ENCODE measurements around the gene CCDC88B.

The CCDC88B gene

DNA sequence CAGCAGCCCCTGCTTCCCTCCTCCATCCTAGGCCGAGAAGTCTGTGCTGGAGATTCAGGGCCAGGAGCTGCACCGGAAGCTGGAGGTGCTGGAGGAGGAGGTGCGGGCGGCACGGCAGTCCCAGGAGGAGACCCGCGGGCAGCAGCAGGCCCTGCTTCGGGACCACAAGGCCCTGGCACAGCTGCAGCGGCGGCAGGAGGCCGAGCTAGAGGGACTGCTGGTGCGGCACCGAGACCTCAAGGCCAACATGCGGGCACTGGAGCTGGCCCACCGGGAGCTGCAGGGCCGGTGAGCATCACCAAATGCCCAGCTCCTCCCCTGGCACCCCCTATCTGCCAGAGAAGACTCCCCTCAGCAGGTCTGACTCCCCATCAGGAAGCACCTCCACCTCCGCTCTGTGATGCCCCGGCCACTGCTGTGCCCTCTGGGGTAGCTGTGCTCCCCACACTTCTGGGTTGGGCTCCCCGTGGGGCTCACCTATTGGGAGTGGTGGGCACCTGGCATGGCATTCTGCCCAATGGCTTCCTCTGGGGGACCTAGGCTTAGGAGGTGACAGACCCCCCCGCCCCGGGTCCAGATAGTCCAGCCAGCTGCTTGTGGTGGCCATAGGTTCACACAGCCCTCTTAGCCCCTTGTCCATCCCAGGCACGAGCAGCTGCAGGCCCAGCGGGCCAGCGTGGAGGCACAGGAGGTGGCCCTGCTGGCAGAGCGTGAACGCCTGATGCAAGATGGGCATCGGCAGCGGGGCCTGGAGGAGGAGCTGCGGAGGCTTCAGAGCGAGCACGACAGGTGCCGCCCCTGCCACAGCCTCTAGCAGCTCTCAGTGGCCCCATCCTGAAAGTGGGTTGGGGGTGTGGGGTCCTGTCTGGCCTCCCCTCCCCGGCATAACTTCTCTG is 12.3 kb downstream of the CCDC88B start:
- no peaks in the 10 kb centered on the region for H3K9me3 ChIP-seq (ENCODE audit: insufficient read depth, low read depth, low read length)
- 91% methylated on average over 33 of the region's 33 CpGs for WGBS
- H3K27me3 ChIP-seq (ENCODE audit: insufficient read depth, low read length), result no peaks in the 10 kb centered on the region
- H3K4me1 ChIP-seq (ENCODE audit: insufficient read depth, low read length), result peaks cover 10% of the 10 kb centered on the region
- H3K9ac ChIP-seq (ENCODE audit: low read depth, low read length), result no peak overlapping the region
- no peak overlapping the region for H3K27ac ChIP-seq (ENCODE audit: low read depth, low read length)
- no peak overlapping the region for H3K4me3 ChIP-seq (ENCODE audit: low read length)
- H3K36me3 ChIP-seq (ENCODE audit: insufficient read depth, low read length), result no peaks in the 10 kb centered on the region

DNA sequence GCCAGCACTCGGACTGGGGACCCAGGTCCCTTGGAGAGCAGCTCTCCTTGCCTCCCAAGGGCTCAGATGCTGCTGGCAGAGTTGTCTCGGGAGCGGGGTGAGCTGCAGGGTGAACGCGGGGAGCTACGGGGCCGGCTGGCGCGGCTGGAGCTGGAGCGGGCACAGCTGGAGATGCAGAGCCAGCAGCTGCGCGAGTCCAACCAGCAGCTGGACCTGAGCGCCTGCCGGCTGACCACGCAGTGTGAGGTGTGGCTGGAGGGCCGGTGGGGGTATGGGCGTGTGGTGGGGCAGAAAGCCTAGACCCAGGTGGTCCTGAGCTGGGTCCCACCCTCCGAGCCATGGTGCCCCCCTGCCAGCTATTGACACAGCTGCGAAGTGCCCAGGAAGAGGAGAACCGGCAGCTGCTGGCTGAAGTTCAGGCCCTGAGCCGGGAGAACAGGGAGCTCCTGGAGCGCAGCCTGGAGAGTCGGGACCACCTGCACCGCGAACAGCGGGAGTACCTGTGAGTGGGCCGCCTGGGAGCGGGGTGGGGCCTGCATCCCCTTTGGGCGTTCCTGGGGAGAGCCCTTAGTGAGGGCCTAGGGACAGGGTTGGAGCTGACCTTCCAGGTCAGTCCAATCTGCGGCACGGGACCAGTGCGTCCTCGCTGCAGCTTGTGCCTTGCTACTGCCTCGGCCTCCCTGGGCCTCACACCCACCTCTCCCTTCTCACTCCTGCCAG is 13.2 kb downstream of the CCDC88B start:
- no peak overlapping the region for H3K9ac ChIP-seq (ENCODE audit: low read depth, low read length)
- H3K4me3 ChIP-seq (ENCODE audit: low read length), result no peak overlapping the region
- 91% methylated on average over 34 of the region's 34 CpGs for WGBS
- peaks cover 16% of the 10 kb centered on the region for H3K4me1 ChIP-seq (ENCODE audit: insufficient read depth, low read length)
- H3K9me3 ChIP-seq (ENCODE audit: insufficient read depth, low read depth, low read length), result no peaks in the 10 kb centered on the region
- no peaks in the 10 kb centered on the region for H3K36me3 ChIP-seq (ENCODE audit: insufficient read depth, low read length)
- no peaks in the 10 kb centered on the region for H3K27me3 ChIP-seq (ENCODE audit: insufficient read depth, low read length)
- H3K27ac ChIP-seq (ENCODE audit: low read depth, low read length), result no peak overlapping the region

DNA sequence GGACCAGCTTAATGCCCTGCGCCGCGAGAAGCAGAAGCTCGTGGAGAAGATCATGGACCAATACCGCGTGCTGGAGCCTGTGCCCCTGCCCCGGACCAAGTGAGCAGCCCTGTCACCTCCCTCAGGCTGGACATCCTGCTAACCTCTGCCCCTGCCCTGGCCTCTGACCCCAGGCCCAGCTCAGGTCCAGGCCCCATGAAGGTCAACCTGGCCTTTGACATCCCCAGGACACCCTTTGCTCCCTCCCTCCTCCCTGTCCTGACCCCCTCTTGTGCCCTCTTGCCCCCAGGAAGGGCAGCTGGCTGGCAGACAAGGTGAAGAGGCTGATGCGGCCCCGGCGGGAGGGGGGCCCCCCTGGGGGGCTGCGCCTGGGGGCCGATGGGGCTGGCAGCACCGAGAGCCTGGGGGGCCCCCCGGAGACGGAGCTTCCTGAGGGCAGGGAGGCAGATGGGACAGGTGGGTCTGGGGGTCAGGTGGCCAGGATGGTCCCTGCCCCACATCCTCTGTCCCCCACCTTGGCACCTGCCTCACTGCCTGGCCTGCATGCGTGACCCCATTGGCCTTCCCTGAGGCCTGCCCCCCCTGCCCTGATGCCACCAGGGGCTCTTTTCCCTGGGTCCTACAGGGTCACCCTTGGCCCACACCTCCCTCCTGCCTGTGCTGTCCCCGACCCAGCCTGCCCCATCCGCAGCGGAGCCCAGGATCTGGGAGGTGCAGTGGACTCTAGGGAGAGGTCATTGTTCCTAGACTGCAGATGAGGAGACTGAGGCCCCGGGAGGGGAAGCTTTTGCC is 13.9 kb downstream of the CCDC88B start:
- no peak overlapping the region for H3K27ac ChIP-seq (ENCODE audit: low read depth, low read length)
- H3K4me1 ChIP-seq (ENCODE audit: insufficient read depth, low read length), result peaks cover 21% of the 10 kb centered on the region
- no peak overlapping the region for H3K9ac ChIP-seq (ENCODE audit: low read depth, low read length)
- H3K4me3 ChIP-seq (ENCODE audit: low read length), result no peak overlapping the region
- no peaks in the 10 kb centered on the region for H3K9me3 ChIP-seq (ENCODE audit: insufficient read depth, low read depth, low read length)
- H3K27me3 ChIP-seq (ENCODE audit: insufficient read depth, low read length), result no peaks in the 10 kb centered on the region
- WGBS, result 88% methylated on average over 20 of the region's 20 CpGs
- H3K36me3 ChIP-seq (ENCODE audit: insufficient read depth, low read length), result no peaks in the 10 kb centered on the region

DNA sequence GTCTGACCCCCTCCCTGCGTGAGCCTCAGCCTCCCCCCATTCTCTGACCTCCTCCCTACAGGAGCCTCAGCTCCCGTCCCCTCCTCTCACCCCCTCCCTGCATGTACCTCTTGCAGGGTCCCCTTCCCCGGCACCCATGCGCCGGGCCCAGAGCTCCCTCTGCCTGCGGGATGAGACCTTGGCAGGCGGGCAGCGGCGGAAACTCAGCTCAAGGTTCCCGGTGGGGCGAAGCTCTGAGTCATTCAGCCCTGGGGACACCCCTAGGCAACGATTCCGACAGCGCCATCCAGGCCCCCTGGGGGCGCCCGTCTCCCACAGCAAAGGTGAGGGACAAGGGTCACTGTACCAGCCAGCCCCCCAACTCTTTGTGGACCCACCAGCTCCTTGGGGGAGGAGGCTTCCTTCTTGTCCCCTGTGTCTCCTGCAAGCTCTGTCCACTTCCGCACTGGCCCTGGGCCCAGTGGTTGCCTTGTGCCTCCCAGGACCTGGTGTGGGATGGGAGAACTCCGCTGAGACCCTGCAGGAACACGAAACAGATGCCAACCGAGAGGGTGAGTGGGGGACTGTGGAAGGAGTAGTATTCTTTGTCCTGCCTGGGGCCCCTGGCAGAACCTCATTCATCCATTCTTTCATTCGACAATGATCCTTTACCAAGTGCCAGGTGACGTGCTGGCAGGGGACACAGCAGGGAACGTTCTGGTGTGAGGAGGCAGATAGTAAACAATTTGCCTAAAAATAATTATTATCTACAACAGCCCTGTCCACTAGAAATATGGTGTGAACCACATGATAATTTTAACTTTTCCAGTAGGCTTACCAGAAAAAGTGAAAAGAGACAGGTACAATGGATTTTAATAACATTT is 15.3 kb downstream of the CCDC88B start:
- Histone ChIP-seq H3K27ac (ENCODE audit: low read depth, low read length) (peak overlapping the region; percentile 62; the same call in 1 of the 2 replicates), H3K36me3 (ENCODE audit: insufficient read depth, low read length) (no peaks in the 10 kb centered on the region), H3K4me3 (ENCODE audit: low read length) (0 out of 2 replicates have a peak overlapping the region, but pooled peaks have one; percentile 0), H3K9ac (ENCODE audit: low read depth, low read length) (no peak overlapping the region), H3K27me3 (ENCODE audit: insufficient read depth, low read length) (no peaks in the 10 kb centered on the region), H3K4me1 (ENCODE audit: insufficient read depth, low read length) (peaks cover 25% of the 10 kb centered on the region), H3K9me3 (ENCODE audit: insufficient read depth, low read depth, low read length) (no peaks in the 10 kb centered on the region)
- WGBS, result 19% methylated on average over 23 of the region's 23 CpGs

DNA sequence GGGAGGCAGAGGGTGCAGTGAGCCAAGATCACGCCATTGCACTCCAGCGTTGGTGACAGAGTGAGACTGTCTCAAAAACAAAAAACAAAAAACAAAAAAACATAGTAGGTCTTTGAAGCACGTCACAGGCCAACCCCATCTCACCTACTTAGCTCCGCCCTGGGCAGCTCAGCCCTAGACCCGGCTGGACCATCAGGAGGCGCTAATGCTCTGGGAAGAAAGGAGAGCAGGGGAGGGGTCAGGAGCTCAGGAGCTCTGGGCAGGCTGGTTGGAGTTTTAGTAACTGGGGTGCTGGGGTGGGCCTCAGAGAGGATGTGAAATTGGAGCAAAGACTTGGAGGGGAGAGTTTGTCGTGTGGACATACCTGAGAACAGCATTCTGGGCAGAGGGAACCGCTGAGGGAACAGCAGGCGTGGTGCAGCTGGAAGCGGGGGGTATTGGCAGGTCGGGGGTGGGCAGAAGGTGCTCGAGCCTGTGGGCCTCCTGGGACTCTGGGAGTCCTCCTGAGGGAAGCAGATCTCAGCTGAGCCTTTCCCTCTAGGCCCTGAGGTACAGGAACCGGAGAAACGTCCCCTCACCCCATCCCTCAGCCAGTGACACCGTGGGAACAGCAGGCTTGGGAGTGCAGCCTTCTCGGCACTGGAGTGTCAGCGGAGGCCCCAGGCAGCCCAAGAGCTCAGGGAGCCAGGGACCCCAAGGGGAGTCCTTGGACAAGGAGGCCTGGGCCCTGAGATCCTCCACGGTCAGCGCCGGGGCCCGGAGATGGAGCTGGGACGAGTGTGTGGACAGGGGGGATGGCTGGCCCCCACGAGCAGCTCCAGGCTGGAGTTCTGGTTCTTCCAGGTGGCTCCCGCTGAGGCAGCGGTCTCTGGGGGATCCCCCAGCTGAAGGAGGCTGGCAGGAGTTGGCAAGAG is 16.8 kb downstream of the CCDC88B start:
- 74% methylated on average over 25 of the region's 25 CpGs for WGBS
- Histone ChIP-seq H3K4me1 (ENCODE audit: insufficient read depth, low read length) (peaks cover 25% of the 10 kb centered on the region), H3K9me3 (ENCODE audit: insufficient read depth, low read depth, low read length) (no peaks in the 10 kb centered on the region), H3K4me3 (ENCODE audit: low read length) (no peak overlapping the region), H3K27me3 (ENCODE audit: insufficient read depth, low read length) (no peaks in the 10 kb centered on the region), H3K27ac (ENCODE audit: low read depth, low read length) (no peak overlapping the region), H3K9ac (ENCODE audit: low read depth, low read length) (no peak overlapping the region), H3K36me3 (ENCODE audit: insufficient read depth, low read length) (peaks cover 13% of the 10 kb centered on the region)

DNA sequence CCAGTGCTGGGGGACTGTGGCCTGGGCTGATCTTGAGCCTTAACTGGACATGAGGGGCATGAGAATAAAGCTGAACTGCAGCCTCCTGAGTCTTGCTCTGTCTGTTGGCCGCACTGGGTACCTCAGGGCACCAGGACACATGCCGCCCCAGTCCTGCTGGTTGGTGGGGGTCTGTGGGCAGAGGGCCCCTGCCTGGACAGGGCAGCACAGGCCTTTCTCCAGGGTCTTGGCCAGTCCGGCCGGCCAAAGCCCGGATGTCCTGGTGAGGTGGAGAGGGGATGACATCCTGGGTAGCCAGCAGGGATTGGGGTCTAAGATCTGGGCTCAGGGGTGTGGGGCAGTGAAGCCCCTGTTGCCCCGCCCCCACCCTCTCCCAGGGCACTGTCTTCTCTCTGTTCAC is 17.4 kb downstream of the CCDC88B start:
- H3K27ac ChIP-seq (ENCODE audit: low read depth, low read length), result no peak overlapping the region
- H3K36me3 ChIP-seq (ENCODE audit: insufficient read depth, low read length), result peaks cover 20% of the 10 kb centered on the region
- no peaks in the 10 kb centered on the region for H3K9me3 ChIP-seq (ENCODE audit: insufficient read depth, low read depth, low read length)
- whole genome bisulfite sequencing, result 84% methylated on average over 6 of the region's 6 CpGs
- peaks cover 25% of the 10 kb centered on the region for H3K4me1 ChIP-seq (ENCODE audit: insufficient read depth, low read length)
- H3K27me3 ChIP-seq (ENCODE audit: insufficient read depth, low read length), result no peaks in the 10 kb centered on the region
- H3K9ac ChIP-seq (ENCODE audit: low read depth, low read length), result no peak overlapping the region
- H3K4me3 ChIP-seq (ENCODE audit: low read length), result no peak overlapping the region

DNA sequence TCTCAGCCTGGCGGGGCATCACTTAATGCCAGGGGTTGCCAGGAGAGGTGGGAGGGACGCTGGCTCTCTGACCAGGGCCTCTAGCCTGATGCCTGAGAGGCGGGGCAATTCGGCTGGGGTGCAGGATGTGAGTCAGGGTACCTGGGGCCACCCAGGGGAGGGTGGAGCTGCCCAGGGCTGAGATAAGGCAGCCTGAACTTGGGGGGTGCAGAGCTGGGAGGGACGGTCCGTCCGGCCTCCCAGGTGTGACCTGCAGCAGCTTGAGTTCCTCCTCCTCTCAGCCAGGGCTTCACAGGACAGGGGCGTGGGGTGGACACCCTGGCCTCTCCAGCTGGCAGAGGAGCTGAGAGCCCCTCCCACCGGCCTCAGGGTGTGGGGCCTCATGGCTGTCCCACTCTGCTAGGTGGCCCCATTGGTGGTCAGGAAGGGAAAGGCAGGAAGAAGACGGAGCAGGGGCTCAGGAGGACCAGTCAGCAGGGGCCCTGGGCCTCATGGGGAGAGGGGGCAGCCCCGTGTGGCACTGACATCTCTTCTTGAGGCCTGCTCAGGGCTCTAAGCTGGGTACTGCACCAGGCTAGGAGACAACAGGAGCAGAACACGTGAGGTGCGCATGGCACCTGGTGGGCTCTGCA is 18.0 kb downstream of the CCDC88B start:
- H3K27ac ChIP-seq (ENCODE audit: low read depth, low read length), result no peak overlapping the region
- peaks cover 23% of the 10 kb centered on the region for H3K36me3 ChIP-seq (ENCODE audit: insufficient read depth, low read length)
- no peaks in the 10 kb centered on the region for H3K9me3 ChIP-seq (ENCODE audit: insufficient read depth, low read depth, low read length)
- no peaks in the 10 kb centered on the region for H3K27me3 ChIP-seq (ENCODE audit: insufficient read depth, low read length)
- WGBS, result 68% methylated on average over 13 of the region's 13 CpGs
- peaks cover 25% of the 10 kb centered on the region for H3K4me1 ChIP-seq (ENCODE audit: insufficient read depth, low read length)
- peak overlapping the region; percentile 79; the same call in 1 of the 2 replicates for H3K4me3 ChIP-seq (ENCODE audit: low read length)
- H3K9ac ChIP-seq (ENCODE audit: low read depth, low read length), result no peak overlapping the region; the same call in 1 of the 2 replicates

DNA sequence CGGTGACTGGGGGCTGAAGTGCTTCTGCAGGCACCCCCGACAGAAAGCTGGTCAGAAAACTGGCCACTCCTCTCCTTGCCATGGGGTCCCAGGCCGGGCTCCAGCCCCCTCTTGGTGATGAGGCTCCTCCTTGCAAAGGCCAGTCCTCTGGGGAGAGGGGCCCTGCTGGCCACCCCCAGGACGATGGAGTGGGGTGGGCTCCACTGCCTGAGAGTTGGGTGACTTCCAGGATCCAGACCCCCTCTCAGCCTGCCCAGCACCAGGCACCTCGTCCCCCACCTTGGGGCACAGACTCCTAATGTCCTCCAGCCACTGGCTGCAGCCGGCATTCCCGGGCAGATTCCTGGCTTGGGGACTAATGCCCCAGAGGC is 18.5 kb downstream of the CCDC88B start:
- H3K4me1 ChIP-seq (ENCODE audit: insufficient read depth, low read length), result peaks cover 25% of the 10 kb centered on the region
- H3K4me3 ChIP-seq (ENCODE audit: low read length), result peak overlapping the region; percentile 79
- H3K27ac ChIP-seq (ENCODE audit: low read depth, low read length), result peak overlapping the region; percentile 19; the same call in 1 of the 2 replicates
- H3K9ac ChIP-seq (ENCODE audit: low read depth, low read length), result peak overlapping the region; percentile 74
- 38% methylated on average over 7 of the region's 7 CpGs for WGBS
- H3K36me3 ChIP-seq (ENCODE audit: insufficient read depth, low read length), result peaks cover 27% of the 10 kb centered on the region
- no peaks in the 10 kb centered on the region for H3K9me3 ChIP-seq (ENCODE audit: insufficient read depth, low read depth, low read length)
- no peaks in the 10 kb centered on the region for H3K27me3 ChIP-seq (ENCODE audit: insufficient read depth, low read length)

DNA sequence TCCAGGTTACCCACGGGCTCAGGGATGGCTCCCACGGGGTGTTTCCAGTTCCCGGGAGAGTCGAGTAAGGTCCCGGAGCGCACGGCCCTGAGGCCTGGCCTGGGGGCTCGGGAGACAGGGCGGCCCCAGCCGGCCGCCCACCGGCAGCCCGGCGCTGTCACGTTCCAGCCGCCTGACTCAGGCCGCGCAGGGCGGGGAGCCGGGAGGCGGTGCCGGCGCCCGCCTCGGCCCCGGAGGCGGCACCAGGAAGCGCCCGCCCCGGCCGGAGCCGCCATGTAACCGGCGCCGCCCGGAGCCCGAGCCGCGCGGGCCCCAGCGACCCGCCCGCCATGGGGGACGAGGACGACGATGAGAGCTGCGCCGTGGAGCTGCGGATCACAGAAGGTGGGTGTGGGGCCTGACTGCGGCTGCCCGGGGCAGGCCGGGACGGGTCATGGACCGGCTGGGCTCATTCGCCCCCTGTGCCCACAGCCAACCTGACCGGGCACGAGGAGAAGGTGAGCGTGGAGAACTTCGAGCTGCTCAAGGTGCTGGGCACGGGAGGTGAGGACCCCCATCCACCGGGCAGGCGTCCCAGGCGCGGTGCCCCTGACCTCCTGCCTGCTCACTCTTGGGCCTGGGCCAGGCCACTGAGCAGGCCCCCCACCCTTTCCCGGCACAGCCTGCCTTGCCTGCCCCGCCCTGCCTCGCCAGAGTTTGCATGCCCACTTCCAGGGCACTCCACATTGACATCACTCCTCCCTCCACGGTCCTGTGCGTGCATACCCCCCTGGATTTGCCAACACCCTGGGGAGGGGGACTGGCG is 19.1 kb downstream of the CCDC88B start, which contains the start of gene RPS6KA4:
Gene RPS6KA4 (plus strand): TSS at position 256 of the 805 bp plus-strand sequence. CDS start 74 bp downstream, at position 330.
- Histone ChIP-seq H3K36me3 (ENCODE audit: insufficient read depth, low read length) (peaks cover 33% of the 10 kb centered on the region), H3K27me3 (ENCODE audit: insufficient read depth, low read length) (no peaks in the 10 kb centered on the region), H3K9me3 (ENCODE audit: insufficient read depth, low read depth, low read length) (no peaks in the 10 kb centered on the region), H3K27ac (ENCODE audit: low read depth, low read length) (peak within 1 kb of the TSS; percentile 19; the same call in 1 of the 2 replicates), H3K9ac (ENCODE audit: low read depth, low read length) (peak within 1 kb of the TSS; percentile 74), H3K4me1 (ENCODE audit: insufficient read depth, low read length) (peaks cover 25% of the 10 kb centered on the region), H3K4me3 (ENCODE audit: low read length) (peak within 1 kb of the TSS; percentile 79)
- WGBS, result 1% methylated on average over 70 of the region's 70 CpGs
